Activated CD8-positive, alpha-beta T cell treated with anti-CD3 and anti-CD28 coated beads for 36 hours (primary cell): ENCODE measurements around the gene GFOD1. TPM values are rescaled to one million over a fixed set of nuclear protein-coding genes. Genes with fewer than 3 reads are reported as not detected.

Experiments
- ATAC-seq: fragments of 200-7000 bp; cut with Tn5 transposase; one replicate; pipeline ENCODE4 v1.10.0; 2021; ENCODE audit warnings: mild to moderate bottlenecking, moderate library complexity
- CTCF ChIA-PET: fragments of 350-600 bp; sonication (Branson Sonifier 250); formaldehyde crosslinking; loops from one replicate; lab custom pipeline; 2021; ENCODE audit warnings: antibody characterized with exemption; lab: Charles Lee
- POLR2A ChIA-PET: fragments of 350-600 bp; sonication (Branson Sonifier 250); formaldehyde crosslinking; loops from one replicate; lab custom pipeline; 2021; ENCODE audit warnings: antibody characterized with exemption; lab: Charles Lee
- DNase-seq: peaks from one replicate; pipeline ENCODE4 v3.0.0-alpha.2; 2020
- H3K27ac Mint-ChIP-seq: one replicate; pipeline ENCODE4 v1.8.0; 2021; ENCODE audit warnings: mild to moderate bottlenecking, mixed read lengths
- H3K27me3 Mint-ChIP-seq: one replicate; pipeline ENCODE4 v1.8.0; 2021; ENCODE audit warnings: mixed read lengths
- H3K36me3 Mint-ChIP-seq: one replicate; pipeline ENCODE4 v1.8.0; 2021; ENCODE audit warnings: low read depth, mixed read lengths
- H3K4me1 Mint-ChIP-seq: one replicate; pipeline ENCODE4 v1.8.0; 2021; ENCODE audit warnings: low read depth, mixed read lengths
- H3K4me3 Mint-ChIP-seq: one replicate; pipeline ENCODE4 v1.8.0; 2021; ENCODE audit warnings: mild to moderate bottlenecking, moderate library complexity, mixed read lengths
- H3K9me3 Mint-ChIP-seq: one replicate; pipeline ENCODE4 v1.8.0; 2021; ENCODE audit warnings: mixed read lengths
- CTCF ChIP-seq: fragments of 200-600 bp; IDR thresholded peaks from one replicate; pipeline ENCODE4 v1.8.0; 2022; ENCODE audit warnings: antibody characterized with exemption, mild to moderate bottlenecking
- intact Hi-C: fragments of 100-400 bp; cut with micrococcal nuclease; formaldehyde crosslinking; loops from one replicate; pipeline ENCODE4 v1.10.0; 2022
- total RNA-seq, 2 experiments: library from RNA; stranded (reverse); gene quantifications; one replicate each; pipeline ENCODE4 v1.2.3, GENCODE V29; 2021

Gene GFOD1
- total RNA-seq, 2 experiments from 2014 or later, result 12.3 to 12.9 TPM

GRCh38 chr6:13315896-13316295 is 171.5 kb downstream of the GFOD1 start:
- no peak overlapping the region for H3K4me3 Mint-ChIP-seq
- H3K4me1 Mint-ChIP-seq, result no peaks in the 10 kb centered on the region
- TF ChIP-seq CTCF, result no peak
- CTCF ChIA-PET, result interaction anchor here (1.8 kb wide), 1 partner anchor 17 kb away, joined by 4 read pairs; no protein-coding TSS in a partner anchor
- intact Hi-C loops, result no loop called here
- no peak overlapping the region for H3K27ac Mint-ChIP-seq
- peaks cover 52% of the 10 kb centered on the region for H3K36me3 Mint-ChIP-seq
- POLR2A ChIA-PET, result no interaction called here
- H3K9me3 Mint-ChIP-seq, result no peaks in the 10 kb centered on the region
- H3K27me3 Mint-ChIP-seq, result no peaks in the 10 kb centered on the region
- DNase-seq (no peak), ATAC-seq (no peak)

DNA sequence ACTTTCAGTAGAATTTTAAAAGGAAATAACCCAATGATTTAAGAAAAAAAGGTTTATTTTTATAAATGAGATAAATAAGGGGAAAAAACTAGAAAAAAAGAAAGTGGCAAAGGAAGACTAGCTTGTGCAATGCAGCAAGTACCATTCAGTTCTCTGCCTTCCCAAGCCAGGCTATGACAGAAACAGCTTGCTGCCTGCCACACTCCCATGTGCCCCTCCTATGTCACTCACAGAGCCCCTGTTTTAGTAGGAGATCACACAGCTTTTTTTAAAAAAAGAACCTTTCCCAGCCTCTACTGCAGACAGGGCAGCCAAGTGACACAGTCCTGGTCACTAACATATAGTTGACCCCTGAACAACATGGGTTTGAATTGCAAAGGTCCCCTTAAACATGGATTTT is 172.6 kb downstream of the GFOD1 start:
- H3K36me3 Mint-ChIP-seq, result peaks cover 44% of the 10 kb centered on the region
- H3K9me3 Mint-ChIP-seq, result no peaks in the 10 kb centered on the region
- no peak for TF ChIP-seq CTCF
- no peaks in the 10 kb centered on the region for H3K4me1 Mint-ChIP-seq
- intact Hi-C loops, result no loop called here
- ATAC-seq, result no peak
- H3K27me3 Mint-ChIP-seq, result no peaks in the 10 kb centered on the region
- no peak for DNase-seq
- CTCF ChIA-PET, result interaction anchor here (1.3 to 1.8 kb wide), 2 partner anchors 12 to 18 kb away, joined by 4 read pairs; no protein-coding TSS in a partner anchor
- POLR2A ChIA-PET, result interaction anchor here (1.0 to 1.3 kb wide), 2 partner anchors 12 to 14 kb away, joined by 3 to 5 read pairs; partner anchors contain the start of gene TBC1D7
- no peak overlapping the region for H3K27ac Mint-ChIP-seq
- H3K4me3 Mint-ChIP-seq, result no peak overlapping the region

GRCh38 chr6:13311155-13311554 is 176.2 kb downstream of the GFOD1 start:
- DNase-seq (no peak), ATAC-seq (no peak)
- Mint-ChIP-seq H3K4me3 (no peak overlapping the region), H3K4me1 (peaks cover 8% of the 10 kb centered on the region), H3K9me3 (no peaks in the 10 kb centered on the region), H3K27me3 (no peaks in the 10 kb centered on the region), H3K27ac (no peak overlapping the region), H3K36me3 (peaks cover 44% of the 10 kb centered on the region)
- intact Hi-C loops, result no loop called here
- ChIA-PET POLR2A (interaction anchor here (1.7 kb wide), 1 partner anchor 17 kb away, joined by 4 read pairs; the partner anchor contains the start of gene TBC1D7), CTCF (interaction anchor here (1.2 to 1.6 kb wide), 2 partner anchors 17 to 117 kb away, joined by 3 to 6 read pairs; partner anchors contain the start of gene TBC1D7)
- TF ChIP-seq CTCF, result no peak

DNA sequence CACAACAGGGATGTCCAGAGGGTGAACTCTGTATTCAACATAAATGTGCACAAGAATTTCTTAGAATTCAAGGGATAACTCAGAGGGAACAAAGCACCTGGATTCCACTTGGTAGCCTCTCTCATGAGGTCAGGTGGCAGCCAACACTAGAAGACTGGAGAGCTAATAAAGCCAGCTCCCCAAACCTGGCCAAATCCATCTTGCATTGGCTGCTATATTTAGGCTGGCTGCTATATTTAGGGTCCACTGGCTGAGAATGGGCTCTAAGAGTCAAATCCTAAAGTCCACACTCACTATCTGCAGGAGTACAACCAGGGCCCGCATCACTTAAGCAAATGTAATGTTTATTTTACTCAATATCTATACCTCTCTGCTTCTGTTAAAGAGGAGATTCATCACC is 179.1 kb downstream of the GFOD1 start:
- H3K4me3 Mint-ChIP-seq, result no peak overlapping the region
- H3K36me3 Mint-ChIP-seq, result peaks cover 37% of the 10 kb centered on the region
- ChIA-PET POLR2A (interaction anchor here (0.5 kb wide), 1 partner anchor 1455 kb away, joined by 3 read pairs; no protein-coding TSS in a partner anchor), CTCF (no interaction called here)
- intact Hi-C loops, result no loop called here
- H3K27me3 Mint-ChIP-seq, result no peaks in the 10 kb centered on the region
- no peak for ATAC-seq
- peaks cover 26% of the 10 kb centered on the region for H3K4me1 Mint-ChIP-seq
- no peak for DNase-seq
- H3K9me3 Mint-ChIP-seq, result no peaks in the 10 kb centered on the region
- no peak overlapping the region for H3K27ac Mint-ChIP-seq
- TF ChIP-seq CTCF, result no peak

Other genes with a start within 250 kb of the GFOD1 start
- gene TBC1D7, start 159.1 kb downstream of the GFOD1 start, total RNA-seq, result 10 to 100 TPM; 21.3 to 23.8 TPM
- 10 to 100 TPM in 1 of 2 experiments, 1 to 10 TPM in 1; 9.4 to 13.5 TPM for gene SIRT5, start 87.0 kb upstream of the GFOD1 start, total RNA-seq
- 10 to 100 TPM; 95.2 to 95.8 TPM for gene NOL7, start 127.7 kb upstream of the GFOD1 start, total RNA-seq
- gene RANBP9, start 224.2 kb upstream of the GFOD1 start, total RNA-seq, result 10 to 100 TPM; 53.3 to 56.2 TPM